Measurements from ENCODE around the gene PIGM.
A peak's percentile ranks its signal among the peaks of the same experiment; 100 is the strongest.

Gene PIGM

DNA sequence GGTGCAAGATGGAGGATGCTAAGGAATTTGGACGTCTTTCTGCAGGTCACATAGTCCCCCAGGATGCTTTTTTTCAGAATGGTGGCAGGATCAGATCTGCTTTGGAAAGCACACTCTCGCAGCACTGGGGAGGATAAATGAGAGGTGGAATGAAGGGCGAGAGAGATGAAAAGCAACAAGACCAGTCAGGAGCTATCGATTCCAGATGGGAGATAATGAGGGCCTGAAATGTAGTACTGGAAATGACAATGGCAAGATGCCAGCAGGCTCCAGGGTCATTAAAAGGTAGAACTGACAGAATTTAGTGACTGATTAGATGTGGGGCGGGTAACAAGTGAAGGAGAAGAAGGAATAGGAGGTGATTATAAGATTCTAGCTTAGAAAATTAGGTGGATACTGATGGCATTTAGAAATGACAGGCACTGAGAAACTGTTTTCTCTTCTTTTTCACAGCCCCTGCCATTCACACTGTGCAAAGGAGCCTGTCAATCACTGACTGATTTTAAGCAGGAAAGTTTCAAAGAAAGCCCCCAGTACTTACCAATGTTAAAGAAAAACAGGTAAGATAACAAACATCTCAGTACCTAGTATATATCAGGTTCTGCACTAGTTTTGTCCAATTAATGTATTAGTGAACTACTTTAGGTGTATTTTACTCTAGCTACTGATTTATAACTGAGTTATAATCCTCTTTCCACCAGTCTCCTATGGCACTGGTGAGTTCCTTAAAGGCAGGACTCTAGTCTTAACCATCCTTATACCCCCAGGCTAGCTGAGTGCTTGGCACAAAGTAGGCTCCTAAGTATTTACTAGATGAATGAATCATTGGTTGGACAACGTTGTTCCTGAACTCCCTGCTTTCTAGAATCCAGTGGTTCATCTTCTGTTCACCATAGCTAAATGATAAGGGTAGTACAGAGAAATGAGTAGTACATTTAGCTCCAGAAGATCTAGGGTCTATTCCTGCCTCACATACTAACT lies 9.2 kb downstream of the PIGM start:
- DNase-seq (ENCODE audit: low read depth, low spot score) = no peak

DNA sequence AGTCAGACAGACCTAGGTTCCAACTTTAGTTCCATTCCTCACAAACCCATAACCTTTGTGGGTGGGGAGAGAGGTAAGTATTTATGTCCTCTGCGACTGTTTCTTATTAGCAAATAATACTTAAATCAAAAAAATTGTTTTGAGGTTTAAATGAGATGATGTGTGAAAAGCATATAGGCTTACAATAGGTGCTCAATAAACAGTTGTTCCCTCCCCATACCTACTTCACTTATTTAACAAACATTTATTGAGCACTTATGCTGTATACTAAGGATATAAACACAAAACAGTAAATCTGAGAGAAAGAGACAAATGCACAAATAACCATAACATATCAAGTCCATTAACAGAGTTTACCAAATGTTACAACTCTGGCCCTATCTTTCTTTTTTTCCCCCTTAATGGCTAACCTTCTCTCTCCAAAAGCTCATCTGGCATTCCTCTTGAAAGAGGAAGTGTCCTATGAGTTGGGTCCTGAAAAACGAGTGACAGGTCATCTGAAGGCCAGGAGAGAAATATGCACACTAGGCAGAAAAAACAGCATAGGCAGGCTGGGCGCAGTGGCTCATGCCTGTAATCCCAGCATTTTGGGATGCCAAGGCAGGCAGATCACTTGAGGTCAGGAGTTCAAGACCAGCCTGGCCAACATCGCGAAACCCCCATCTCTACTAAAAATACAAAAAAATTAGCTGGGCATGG lies 10.3 kb downstream of the PIGM start:
- DNase-seq (ENCODE audit: low read depth, low spot score) = no peak

DNA sequence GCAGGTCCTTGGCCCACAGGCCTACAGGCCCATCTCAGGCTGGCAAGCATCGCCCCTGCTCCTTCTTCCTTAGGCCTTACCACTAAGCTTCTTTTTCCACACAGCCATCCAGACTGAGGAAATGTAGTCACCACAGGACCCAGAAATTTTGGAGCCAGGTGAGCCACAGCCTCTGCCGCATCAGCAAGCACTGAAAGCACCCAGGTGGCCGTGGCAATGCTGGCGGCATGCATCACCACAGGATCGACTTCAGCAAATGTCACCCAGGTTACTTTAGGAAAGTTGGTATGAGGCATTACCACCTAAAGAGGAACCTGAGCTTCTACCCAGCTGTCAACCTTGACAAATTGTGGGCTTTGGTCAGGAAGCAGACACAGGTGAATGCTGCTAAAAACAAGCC lies 11.6 kb downstream of the PIGM start:
- DNase-seq (ENCODE audit: low read depth, low spot score) = no peak

DNA sequence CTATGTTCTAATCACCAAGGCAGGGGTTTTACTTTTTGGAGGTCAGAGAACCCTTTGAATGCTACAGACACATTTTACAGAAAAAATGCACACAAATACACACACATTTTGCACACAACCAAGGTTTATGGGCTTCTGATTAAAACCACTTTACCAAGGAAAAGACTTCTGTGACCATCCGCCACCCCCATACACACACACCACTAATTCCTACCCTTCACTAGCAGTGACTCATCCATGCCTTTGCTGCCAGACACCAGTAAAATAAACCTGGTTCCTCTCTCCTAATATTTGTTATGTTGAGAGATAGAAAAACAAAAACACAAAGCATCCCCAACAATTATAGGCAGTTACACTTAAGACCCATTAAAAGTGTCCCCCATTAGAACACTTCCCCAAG lies 12.9 kb downstream of the PIGM start:
- no peak for DNase-seq (ENCODE audit: low read depth, low spot score)

DNA sequence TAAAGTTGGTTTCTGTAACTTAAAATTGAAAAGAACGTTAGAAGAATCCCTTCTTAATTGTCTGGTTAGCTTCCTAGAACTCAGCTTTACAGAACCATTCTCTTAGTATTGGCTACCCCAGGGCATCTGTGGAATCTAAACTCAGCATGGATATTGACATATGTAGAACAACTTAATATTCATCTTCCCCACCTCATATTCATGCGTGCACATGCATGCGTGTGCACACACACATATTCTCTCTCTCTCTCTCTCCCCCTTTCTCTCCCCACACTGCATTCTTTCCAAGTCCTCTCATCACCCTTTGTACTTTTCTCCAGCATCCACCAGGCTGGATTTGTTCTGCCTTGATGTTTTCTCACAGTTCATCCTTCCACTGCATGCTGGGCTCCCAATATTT lies 13.4 kb downstream of the PIGM start:
- DNase-seq (ENCODE audit: low read depth, low spot score) = no peak

DNA sequence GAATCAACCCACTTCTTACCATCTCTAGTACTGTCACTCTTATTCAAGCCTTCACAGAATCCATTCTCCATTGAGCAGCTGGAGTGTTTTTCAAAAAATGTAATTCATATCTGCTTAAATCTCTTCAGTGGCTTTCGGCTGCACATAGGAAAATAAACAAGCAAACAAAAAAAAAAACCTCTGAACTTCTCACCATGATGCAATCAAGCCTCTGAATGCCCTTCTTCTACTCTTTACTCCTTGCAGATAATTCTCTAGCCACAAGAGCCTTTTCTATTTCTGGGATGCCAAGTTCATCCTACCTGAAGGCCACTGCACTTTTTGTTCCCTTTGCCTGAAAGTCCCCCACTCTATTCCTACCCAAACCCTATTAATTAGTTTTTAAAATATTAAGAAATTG lies 14.2 kb downstream of the PIGM start:
- no peak for DNase-seq (ENCODE audit: low read depth, low spot score)

DNA sequence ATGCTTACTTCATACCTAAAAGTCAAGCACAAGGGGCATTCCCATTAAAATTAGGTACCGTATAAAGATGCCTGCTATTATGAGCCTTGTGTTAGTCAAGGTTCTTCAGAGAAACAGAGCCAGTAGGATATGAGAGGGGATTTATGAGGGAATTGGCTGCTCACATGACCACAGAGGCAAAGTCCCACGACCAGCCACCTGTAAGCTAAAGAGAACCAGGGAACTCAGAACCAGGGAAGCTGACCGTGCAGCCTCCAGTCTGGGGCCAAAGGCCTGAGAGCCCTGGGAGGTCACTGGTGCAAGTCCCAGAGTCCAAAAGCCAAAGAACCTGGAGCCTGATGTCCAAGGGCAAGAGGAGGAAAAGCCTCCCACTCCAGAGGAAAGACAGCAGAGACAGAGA lies 20.0 kb downstream of the PIGM start:
- DNase-seq (ENCODE audit: low read depth, low spot score) = no peak

DNA sequence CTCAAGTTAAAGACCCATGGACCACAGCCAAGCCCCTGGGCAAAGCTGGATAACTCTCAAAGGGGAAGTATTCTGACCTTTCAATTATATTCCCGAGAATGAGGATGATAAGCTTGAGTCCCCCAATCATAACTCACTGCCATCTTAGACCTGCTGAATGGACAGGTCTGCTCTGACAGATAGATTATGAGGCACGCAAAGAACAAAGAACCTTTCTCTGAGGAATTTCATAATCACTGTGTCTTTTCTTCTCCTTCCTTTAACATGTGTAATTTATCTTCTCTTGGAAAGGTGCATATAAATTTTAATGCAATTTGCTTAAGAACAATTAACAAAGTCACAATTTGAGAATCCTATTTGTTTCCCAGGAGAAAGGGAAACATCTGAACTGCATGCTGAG lies 22.0 kb downstream of the PIGM start:
- no peak for DNase-seq (ENCODE audit: low read depth, low spot score)

DNA sequence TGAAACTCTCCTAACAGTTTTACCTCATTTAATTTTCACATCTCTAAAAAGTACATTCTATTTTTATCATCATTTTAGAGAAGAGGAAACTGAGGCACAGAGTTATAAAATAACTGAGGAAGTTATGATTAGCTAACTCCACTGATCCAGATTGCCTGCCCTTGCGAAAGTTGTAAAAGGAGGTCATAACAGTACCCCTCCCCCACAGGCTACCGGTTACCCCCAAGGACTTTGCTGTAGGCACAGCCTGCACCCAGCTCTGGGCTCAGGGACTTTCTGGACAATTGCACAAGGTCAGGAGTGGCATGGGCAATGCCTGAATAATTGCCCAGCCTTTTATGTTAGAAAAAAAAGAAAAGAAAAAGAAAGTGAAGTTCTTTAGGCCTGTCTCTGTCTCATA lies 22.7 kb downstream of the PIGM start:
- DNase-seq (ENCODE audit: low read depth, low spot score) = no peak

DNA sequence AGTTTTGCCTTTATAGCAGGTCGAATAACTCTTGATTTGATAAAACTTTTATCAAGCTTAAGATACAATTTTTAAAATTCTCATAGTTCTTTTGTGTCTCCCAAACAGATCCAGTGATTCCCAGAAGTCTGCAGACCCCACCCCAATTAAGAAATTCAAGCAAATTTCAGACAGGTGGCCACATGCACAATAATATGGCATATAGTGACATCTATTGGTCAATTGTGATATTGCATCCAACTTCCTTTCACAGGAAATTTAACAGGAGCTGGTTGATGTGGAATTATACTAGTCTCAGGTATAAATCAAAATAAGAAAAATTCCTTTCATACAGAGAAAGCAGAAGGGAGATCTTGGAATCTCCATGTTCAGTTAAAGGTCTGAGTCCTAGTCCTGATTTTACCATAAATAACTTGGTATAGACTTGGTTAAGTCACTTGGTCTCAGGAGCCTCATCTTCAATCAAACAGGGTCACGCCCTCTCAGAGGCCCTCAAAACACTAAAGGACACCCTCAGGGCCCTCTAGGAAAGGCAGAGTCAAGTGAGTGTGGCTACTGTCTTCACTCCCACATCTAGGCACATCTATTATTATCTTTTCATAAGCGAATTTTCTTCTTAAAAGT lies 24.1 kb downstream of the PIGM start:
- peak; percentile 9 for DNase-seq (ENCODE audit: low read depth, low spot score)

DNA sequence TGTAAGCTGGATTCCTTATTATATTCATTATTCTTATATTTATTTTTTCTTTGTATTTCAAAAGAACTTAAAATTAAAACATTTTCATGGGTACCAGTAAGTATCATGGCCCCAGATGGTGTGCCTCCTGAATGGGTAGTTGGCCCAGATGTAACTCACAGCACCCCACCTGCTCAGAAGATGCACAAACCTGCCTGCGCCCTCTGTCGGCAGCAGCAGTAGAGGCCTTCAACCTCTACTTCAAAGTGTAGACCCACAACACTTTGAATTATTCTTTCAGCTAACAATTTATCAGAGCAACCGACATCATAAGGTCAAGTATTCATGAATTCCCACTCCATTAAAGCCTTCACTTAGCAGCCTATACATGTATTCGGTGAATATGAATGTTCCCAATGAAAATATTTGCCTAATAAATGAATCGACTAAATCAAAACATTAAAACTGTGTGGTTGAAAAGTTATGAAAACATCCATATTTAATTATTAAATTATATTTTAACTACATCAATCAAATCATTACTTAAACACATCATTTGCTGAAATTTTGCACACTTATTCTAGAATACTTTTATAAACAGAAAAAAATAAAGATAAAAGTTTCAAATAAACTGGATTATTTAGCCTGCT lies 25.4 kb downstream of the PIGM start:
- peak; percentile 79 for DNase-seq (ENCODE audit: low read depth, low spot score)

DNA sequence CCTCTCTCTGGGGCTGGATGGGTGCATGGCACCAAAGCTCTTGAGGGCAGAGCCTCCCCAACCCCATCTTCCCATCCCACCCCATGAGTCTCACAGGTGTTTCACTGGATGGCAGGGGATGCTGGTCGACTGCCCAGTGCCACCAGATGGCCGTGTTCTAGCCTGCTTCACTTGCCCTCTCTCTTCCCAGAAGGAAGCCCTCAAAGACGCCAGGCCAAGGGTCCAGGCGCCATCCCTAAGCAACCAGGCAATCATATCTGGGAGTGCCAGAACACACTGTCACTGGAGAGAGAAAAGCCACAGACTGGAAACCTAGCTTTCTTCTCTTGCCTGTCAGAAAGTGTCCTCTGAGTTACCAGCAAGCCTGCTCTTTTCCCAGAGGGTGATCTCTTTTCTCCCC lies 26.7 kb downstream of the PIGM start:
- no peak for DNase-seq (ENCODE audit: low read depth, low spot score)

DNA sequence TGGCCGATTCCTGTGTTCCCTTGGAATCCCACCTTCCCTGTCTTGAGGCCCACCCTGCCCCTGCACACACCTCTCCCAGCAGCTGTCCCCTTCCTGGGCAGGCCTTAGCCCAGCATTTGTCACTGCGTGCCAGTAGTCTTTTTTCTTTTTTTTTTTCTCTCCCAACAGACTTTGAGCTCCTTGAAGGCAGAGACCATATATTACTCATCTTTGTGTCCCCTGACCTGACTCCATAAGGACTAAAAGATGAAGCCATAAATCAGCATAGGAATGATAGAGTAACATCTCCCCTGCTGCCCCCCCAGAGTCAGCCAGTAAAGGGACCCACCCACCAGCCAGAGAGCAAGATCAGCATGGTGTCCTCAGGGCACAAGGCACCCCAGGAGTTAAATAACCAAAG lies 27.4 kb downstream of the PIGM start:
- DNase-seq (ENCODE audit: low read depth, low spot score) = no peak

DNA sequence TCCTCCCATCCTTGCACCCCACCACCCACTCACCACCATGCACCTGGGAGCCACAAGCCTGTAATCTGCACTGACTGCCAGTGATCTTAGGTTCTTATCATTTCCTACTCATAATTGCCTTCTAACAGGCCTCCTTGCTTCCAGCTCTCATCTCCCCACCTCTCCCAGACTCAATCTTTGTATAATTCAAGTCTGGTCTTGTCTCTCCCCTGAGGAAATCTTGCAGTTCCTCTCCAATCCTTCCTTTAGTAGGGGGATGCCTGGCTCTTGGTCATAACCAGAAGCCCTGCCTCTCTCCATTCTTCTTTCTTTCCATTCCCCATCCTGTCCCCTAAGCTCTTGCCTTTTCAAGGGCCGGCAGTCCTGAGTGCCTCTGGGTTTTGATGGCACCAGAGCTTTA lies 27.8 kb downstream of the PIGM start:
- DNase-seq (ENCODE audit: low read depth, low spot score) = no peak

DNA sequence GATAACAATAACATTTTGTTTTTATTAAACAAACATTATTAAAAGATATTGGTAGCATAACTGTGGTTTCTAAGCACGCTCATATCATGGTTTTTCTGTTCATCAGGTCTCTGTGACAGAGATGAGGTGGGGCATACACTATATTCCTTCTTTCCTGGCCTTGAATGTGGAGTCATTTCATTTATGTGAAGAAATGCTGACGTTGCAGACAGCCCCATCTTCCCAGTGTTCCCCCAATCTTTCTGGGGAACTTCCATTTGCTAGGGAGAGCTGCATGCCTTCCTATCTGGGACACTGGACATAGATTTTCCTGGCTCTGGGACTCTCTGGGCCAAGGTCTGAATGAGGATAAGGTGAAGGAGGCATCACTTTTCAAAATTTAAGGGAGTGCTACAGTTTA lies 30.4 kb downstream of the PIGM start:
- no peak for DNase-seq (ENCODE audit: low read depth, low spot score)

DNA sequence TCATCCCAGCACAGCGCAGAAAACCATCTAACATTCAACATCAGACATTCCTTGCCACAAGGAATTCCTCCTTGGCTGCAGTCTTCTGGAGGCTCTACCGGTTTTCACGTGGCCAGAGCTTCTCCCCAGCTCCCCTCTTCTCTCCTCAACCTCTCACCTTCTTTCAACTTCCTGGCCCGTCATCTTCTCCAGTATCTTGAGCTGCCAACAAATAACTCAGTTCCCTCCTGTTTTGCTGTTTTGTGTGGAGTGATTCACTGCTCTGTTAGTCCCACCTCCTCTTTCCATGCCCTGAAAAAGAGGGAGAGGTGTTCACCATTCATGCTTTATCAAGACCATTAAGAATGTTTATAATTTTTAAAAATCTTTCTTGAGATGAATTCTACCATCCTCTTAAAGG lies 32.6 kb downstream of the PIGM start:
- DNase-seq (ENCODE audit: low read depth, low spot score) = no peak

DNA sequence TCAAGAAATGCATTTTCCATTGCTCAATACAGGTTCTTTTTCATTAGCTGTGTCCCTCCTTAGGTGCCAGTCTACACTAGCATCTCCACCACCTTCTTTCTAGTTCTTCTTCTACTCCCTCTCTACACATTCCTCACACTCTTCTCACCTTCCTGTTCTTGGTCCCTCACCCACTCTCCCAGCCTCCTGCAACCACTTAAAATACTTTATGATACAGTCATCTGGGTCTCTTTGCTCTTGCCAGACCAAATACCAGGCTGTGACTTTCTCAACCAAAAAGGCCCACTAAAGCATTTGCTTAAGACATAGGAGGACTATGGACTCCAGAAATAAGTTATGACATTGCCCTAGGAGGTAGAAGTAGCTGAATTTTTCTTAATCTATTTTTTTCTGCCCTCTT lies 35.1 kb downstream of the PIGM start:
- no peak for DNase-seq (ENCODE audit: low read depth, low spot score)

DNA sequence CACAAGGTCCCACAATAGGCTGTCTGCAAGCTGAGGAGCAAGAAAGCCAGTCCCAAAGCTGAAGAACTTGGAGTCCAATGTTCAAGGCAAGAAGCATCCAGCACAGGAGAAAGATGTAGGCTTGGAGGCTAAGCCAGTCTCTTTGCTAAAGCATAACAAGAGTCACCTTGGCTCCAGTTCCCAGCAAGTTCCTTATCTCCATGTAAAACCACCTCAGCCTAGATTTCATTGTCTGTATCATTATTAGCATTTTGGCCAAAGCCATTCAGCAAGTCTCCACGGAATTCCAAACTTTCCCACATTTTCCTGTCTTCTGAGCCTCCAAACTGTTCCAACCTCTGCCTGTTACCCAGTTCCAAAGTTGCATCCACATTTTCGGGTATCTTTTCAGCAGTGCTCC lies 36.9 kb downstream of the PIGM start:
- DNase-seq (ENCODE audit: low read depth, low spot score) = no peak

DNA sequence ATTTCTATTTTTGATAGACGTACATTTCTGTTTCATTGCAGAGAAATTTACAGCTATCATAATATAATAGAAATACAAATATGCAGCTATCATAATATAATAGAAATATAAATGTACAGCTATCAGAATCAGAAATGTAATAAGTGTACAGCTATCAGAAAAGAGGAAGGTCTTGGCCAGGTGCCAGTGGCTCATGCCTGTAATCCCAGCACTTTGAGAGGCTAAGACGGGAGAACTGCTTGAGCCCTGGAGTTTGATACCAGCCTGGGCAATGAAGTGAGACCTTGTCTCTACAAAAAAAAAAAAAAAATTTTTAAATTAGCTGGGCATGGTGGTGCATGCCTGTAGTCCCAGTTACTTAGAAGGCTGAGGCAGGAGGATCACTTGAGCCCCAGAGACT lies 37.9 kb downstream of the PIGM start:
- no peak for DNase-seq (ENCODE audit: low read depth, low spot score)

DNA sequence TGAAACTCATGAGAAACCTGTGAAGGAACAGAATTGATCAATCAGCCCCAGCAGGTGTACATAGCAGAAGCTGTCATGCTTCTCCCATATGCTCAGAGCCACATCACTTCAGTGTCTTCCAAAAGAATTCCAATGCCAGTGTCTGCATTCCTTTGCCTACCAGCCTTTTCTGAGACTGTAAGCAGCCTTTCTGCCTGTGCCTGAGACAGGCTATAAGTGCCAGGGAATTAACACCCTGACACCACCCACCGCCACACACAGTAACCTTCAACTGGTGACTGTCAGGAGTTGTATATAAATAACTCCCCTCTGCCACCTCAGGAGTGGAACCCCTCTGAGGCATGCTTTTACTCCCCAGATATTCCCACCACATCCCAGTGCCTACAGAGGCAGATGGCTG lies 39.6 kb downstream of the PIGM start:
- no peak for DNase-seq (ENCODE audit: low read depth, low spot score)

DNA sequence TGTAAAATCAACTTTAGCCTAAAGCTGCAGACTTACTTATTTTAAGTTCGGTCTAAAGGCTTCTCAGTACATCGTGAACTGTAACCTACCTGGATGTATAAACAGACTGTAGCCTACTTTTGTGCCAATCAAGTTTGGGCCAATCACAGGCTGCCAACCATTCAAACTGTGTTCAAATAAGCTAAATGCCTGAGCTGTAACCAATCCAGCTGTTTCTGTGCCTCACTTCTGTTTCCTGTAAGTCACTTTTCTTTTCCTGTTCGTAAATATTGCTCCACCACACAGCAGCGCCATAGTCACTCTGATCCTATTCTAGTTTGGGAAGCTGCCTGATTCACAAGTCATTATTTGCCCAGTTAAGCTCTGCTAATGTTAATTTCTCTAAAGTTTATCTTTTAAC lies 40.3 kb downstream of the PIGM start:
- DNase-seq (ENCODE audit: low read depth, low spot score) = no peak

DNA sequence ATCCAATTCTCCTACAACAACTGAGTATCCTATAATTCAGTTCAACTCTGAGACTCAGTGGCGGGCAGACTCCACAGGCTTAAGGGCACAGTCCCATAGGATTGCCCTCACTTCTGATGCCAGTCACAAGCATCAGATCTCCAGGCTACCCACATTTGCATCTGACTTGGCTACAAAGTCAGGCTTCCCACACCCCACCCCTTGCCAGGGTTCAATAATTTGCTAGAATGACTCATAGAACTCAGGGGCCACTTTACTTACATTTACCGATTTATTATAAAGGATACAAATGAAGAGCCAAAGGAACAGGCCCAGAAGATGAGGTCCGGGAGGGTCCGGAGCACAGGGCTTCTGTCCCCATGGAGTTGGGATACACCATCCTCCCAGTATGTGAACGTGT lies 41.8 kb downstream of the PIGM start:
- peak; percentile 0 for DNase-seq (ENCODE audit: low read depth, low spot score)

Measured in ELF-1 (cell line).